Left ventricle myocardium superior (tissue), 1 donor: ENCODE results near the gene PHOSPHO1. TPM values are rescaled to one million over a fixed set of nuclear protein-coding genes. Genes with fewer than 3 reads are reported as not detected.

Experiments
- ATAC-seq: fragments of 200-7000 bp; cut with Tn5 transposase; one replicate; pipeline ENCODE4 v1.9.1; 2020; ENCODE audit warnings: mild to moderate bottlenecking, moderate library complexity
- DNase-seq: peaks from one replicate; pipeline ENCODE4 v3.0.0-alpha.2; 2020
- intact Hi-C: fragments of 100-400 bp; cut with micrococcal nuclease; formaldehyde crosslinking; loops from one replicate; pipeline ENCODE4 v1.11.0; 2022
- total RNA-seq: library from RNA; stranded (reverse); fragmentation: NEBNext Ultra II Directional; extraction: Animal tissue kit (Norgen Biotek cat#: 25700); gene quantifications from one replicate; pipeline ENCODE4 v1.2.1, GENCODE V29; 2021
- donor health status: DM: no; HTN: yes; CAD: no; lungs with severe emphysema.

Gene PHOSPHO1
- total RNA-seq, 1 donor from 2014 or later, result 0.64 TPM

DNA sequence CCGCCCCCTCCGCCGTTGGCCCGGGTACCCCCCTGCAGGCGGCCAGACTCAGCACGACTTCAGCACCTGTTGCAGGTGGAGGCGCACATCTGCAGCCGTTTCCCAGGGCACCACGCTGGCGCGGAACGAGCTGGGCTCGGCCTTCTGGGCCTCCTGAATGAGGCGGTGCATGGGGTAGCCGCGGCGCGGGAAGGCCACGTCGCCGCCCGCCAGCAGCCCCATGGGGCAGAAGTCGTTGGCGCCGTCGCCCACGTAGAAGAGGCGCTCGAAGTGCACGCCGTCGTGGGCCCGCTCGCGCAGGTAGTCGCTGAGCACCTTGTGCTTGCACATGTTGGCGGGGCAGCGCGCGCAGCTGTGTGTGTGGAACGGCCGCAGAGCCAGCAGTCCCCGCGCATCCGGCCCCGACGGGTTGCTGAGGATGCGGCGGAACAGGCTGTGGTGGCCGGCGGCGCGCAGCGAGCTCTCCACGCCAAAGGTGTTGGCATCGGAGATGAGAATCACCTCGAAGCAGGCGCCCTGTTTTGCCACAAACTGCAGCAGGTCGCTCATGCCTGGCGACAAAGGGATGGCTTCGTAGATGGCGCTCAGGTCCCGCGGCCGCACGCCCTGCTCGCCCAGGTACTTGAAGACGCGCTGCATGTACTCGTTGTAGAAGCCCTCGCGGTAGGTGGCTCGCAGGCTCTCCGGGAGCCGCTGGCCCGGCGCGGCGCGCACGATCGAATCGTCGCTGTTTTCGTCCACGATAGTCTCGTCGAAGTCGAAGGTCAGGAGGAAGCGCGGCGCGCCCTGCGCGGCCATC is 6.2 kb downstream of the PHOSPHO1 start:
- ATAC-seq, result peak; percentile 30
- intact Hi-C loops, result no loop called here
- peak; percentile 51 for DNase-seq

DNA sequence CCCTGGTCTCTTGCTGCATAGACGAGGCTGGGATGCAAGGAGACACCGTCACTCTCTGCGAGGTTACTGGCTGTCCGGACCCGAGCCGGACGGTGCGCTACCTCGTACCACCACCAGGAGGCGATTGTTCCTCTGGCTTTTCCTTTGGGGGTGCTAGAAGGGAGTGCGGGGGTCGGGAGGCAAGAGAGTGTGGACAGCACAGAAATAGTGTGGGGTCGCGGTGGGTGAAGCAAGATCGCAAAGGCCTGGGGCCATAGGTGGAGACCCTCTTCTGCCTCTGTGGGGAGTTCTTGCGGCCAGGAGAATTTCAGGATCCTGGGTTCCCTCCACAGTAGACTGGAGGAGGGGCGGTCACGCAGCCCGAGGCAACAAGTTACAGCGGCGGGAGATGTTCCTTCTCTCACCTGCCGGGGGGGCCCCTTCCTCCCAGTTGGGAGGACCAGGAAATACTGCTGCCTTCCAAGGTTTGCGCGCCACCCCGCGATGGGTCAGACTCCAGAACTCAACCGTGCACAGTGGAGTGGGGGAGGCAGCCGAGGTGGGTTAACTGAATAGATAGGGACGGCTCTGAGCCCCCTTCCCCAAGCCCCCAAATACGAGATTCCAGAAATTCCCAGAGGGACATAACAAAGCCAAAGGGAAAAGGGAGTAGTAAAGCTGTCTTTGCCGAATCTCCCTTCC is 6.9 kb downstream of the PHOSPHO1 start:
- intact Hi-C loops, result no loop called here
- peak; percentile 78 for DNase-seq
- peak; percentile 46 for ATAC-seq

DNA sequence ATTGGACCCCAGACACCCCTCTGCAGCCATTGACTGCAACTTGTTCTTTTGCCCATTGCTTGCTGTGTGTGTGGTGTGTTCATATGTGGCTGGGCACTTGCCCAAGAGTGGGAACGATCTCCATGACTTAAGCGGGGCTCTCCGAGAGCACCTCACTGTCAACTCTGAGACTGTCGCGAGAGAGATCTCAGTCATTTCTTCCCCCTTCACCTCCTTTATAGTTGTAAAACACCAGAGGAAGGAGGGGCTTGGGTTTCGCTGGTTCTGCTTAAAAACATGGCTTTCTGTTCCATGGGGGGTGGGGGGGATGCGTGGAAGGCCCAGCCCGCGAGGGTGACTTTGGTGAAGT is 7.4 kb downstream of the PHOSPHO1 start:
- intact Hi-C loops, result no loop called here

DNA sequence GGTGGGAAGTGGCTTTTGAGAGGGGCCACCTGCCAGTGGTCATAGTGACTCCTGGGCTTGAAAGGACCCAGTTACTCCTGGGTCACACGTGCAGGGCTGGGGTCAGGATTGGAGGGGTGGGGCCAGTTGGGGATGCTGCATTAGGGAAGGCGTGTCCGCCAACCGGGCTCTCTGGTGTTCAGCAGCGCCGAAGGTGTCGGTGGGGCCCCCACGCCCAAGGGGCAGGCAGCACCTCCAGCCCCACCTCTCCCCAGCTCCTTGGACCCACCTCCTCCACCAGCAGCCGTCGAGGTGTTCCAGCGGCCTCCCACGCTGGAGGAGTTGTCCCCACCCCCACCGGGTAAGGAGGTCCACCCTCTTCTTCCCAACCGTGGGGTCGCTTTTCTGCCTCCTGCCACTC is 10.6 kb downstream of the PHOSPHO1 start:
- intact Hi-C loops, result no loop called here
- DNase-seq (no peak), ATAC-seq (no peak)

More for the DNA sequence above, 7.4 kb downstream of the PHOSPHO1 start:
- no peak for ATAC-seq
- no peak for DNase-seq

DNA sequence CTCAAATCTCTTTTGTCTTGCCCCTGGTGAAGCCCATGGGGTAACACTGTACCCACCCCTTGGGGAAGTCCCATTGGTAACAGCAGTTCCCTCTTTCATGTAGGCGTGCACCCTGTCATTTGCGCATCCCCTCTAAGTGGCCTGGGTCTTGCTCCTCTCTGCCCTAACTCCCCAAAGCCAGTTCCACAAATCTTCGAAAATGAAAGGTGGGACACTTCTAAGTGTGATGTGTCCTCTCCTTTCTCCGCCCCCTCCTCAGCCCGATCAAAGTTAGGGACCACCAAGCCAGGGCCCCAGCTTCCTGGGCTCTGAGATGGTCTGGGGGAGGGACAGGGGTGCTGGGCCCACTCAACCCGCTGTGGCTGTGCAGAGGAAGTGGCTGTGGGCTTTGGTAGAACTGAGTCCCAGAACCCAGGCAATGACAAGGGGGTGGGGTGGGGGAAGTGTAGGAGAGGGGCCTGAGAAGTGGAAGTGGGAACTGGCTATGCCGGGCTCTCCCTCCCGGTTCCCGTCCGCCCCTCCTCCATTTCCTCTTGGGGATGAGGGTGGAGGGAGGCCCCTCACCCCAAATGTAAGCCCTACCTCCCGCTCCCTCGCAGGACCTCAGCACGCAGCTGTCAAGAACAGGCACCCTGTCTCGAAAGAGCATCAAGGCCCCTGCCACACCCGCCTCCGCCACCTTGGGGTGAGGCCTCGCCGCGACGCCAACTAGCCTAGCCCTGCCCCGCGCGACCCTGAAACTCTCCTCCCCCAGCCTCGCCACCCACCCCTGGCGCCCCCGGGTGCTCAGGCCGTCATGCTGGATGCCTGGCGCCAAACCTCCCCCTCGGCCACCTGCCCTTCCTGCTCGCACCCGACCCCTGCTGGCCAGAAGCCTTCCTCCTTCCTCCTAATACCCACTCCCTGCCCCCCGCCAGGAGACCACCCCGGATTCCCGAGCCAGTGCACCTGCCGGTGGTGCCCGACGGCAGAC is 11.4 kb downstream of the PHOSPHO1 start:
- ATAC-seq (peak; percentile 39), DNase-seq (peak; percentile 39)
- intact Hi-C loops, result no loop called here

DNA sequence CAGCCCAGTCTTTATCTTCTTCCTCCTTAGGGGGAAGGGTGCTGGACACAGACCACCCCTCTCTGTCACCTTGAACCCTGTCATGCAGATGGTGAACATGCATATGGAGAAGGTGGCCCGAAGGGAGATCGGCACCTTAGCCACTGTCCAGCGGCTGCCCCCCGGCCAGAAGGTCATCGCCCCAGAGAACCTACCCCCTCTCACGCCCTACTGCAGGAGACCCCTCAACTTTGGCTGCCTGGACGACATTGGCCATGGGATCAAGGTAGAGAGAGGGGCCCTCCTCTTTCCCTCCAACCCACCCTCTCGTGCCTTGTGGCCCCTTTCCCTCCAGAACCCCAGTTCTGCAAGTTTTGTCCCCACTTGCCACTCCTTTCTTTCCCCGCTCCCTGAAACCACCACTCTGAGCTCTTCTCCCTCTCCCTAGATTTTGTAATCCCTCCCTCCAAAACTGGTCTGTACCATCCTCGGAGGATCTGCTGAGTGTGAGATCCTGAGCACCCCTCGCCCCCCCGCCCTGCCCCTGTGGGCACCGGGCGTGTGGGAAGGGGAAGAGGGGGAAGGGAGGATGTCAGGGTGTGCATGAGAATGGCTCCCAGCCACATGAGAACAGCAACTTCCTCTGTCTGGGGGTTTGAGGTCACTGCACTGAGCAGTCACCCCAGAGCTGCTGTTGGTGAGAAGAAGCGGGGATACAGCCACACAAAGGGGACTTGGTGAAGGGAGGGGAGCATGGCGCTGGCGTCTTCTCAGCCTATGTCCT is 12.8 kb downstream of the PHOSPHO1 start:
- intact Hi-C loops, result no loop called here
- peak; percentile 73 for DNase-seq
- ATAC-seq, result peak; percentile 76

DNA sequence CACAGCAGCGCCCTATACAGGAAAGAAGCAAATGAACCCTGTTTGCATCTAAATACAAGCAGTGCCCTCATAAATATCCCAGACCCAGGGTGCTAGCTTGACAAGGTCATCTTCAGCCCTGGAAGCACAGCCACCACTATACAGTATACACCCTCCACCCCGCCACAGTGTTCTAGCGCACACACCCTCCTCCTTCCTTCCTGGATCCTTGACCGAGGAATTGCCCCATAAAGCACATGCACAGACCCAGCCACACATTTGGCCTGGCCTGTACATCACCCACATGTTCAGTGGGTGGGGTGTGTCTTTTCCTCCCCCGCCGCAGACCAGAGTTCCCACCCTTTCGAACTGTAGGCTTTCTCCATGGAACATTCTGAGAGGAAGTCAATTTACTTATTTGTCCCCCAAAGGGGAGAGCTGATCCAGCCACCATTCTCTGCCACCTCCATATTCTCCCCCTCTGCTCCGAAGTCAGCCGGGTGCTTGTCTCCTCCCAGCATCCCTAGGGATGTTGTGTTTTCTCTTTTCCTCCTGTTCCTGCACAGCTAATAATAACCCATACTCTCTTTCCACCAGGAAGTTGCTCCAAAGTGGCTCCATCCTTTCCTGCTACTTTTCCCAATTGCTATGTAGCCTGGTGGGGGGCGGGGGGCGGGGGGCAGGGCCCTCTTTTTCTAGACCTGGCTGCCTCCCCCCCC is 13.5 kb downstream of the PHOSPHO1 start:
- DNase-seq (peak; percentile 61), ATAC-seq (peak; percentile 84)
- intact Hi-C loops, result no loop called here

DNA sequence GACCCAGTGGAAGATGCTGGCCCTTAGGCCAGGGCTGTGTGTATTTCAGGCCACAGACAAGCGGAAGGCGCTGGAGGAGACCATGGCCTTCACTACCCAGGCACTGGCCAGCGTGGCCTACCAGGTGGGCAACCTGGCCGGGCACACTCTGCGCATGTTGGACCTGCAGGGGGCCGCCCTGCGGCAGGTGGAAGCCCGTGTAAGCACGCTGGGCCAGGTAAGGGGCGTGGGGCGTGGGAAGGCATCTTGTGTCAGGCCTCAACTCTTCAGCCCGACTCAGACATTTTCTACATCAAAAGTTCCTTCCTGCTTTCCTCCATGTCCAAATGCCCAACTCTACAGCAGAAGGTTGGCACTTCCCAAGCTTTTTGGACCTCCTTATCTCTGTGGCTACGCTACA is 14.1 kb downstream of the PHOSPHO1 start:
- intact Hi-C loops, result no loop called here
- ATAC-seq (no peak), DNase-seq (no peak)

DNA sequence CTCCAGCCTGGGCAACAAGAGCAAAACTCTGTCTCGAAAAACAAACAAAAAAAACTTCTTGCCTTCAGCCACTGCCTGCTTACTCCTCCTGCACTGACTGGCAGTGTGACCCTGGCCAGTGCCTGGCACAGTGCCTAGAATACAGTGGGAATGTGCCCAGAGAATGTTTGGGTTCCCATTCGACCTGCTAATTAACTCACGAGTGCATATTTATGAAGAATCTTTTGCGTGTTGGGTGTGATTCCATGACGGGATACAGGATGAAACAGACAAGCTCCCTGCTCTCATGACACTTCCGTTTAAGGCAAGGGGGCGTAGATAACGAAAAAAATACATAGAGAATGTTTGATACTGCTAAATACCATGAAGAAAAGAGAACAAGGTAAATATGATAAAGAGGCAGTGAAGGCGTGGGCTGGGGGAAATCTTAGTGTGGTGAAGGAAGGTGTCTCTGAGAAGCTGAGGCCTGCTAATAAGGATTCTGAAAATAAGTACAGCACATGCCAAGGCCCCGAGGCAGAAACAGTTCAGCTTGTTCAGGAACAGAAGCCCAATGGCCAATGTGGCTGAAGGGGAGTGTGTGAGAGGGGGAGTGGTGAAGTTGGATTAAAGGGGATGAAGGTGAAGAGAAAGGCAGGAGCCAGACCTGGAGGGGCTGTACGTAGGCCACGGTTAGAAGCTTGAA is 15.8 kb downstream of the PHOSPHO1 start:
- DNase-seq, result peak; percentile 55

DNA sequence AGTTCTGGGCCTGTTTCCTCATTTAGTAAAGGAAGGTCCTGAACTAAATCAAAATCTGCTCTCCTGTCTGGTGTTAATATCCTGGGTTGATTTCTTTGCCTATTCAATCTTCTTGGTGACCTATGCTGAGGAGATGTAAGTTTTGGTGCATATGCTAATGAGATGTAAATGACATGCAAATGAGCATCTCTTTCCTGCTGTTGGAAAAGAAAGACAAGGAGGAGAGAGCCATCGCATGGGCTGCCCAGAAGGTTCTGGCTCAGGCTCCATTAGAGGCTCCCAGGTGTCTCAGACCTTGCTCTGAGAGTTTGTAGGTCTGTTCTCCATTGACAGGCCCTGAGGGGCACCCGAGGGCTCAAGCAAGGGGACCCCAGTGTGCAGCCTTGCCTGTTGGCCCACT is 16.7 kb downstream of the PHOSPHO1 start:
- DNase-seq (no peak), ATAC-seq (no peak)
- intact Hi-C loops, result no loop called here

More for the DNA sequence above, 15.8 kb downstream of the PHOSPHO1 start:
- ATAC-seq, result no peak
- intact Hi-C loops, result no loop called here

DNA sequence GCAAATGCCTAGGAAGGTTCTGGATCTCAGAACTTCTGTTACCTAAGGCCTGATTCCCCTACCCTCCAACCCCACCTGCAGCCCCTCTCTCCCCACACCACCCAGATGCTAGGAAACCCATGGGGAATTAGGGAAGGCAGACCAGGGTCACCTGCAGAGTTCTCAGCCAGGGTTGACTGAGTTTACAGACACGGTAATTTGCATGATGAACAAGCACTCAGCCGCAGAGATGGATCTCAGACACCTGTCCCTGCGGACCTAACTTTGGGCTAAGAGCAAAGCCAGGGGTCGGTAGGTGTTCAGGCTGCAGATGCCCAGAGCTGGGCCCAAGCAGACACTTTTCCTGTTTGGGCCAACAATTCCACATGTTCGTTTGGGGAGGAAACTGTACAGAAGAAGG is 17.2 kb downstream of the PHOSPHO1 start:
- DNase-seq (no peak), ATAC-seq (no peak)
- intact Hi-C loops, result no loop called here

DNA sequence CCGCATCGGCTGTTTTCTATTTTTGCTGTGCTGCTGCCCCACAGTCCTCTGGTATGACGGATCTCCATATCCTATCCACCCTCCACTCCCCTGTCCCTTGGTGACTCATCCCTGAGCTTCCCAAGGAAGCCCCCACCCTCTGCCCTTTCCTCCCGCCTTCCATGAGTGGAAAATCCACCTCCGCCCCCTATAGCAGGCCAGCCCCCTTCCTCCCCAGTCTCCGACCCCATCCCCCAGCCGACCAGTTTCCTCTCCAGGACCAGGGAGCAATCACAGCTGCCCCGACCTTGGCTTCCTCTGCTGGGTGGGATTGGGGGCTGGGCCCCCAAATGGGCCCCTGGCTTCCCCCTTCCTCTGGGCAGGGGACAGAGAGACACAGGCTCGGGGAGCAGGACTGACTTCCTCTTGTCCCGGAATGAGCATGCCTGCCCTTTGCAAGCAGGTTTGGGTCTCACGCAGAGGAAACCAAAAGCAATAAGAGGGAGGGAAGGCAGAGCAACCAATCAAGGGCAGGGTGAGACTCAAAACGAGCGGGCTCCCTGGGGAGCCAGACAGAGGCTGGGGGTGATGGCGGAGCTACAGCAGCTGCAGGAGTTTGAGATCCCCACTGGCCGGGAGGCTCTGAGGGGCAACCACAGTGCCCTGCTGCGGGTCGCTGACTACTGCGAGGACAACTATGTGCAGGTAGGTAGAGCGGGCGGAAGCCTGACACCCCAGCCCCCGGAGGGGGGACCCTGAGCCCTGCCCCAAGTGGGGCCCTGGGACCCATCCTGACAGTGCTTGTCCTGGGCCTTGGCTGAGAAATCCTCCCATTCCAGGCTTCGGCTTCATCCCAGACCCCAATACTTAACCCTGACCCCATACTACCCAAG is 20.2 kb downstream of the PHOSPHO1 start, which contains the start of the genes ABI3 and GNGT2:
Gene ABI3, plus strand, starts transcription at position 550 of the 872 bp plus-strand sequence. Its CDS starts 18 bp downstream, at position 568.
Gene GNGT2, minus strand, starts transcription at position 417 of the 872 bp plus-strand sequence. CDS start 3,152 bp downstream, outside the sequence.
- ATAC-seq (peak; percentile 81), DNase-seq (peak; percentile 45)
- intact Hi-C loops, result no loop called here

DNA sequence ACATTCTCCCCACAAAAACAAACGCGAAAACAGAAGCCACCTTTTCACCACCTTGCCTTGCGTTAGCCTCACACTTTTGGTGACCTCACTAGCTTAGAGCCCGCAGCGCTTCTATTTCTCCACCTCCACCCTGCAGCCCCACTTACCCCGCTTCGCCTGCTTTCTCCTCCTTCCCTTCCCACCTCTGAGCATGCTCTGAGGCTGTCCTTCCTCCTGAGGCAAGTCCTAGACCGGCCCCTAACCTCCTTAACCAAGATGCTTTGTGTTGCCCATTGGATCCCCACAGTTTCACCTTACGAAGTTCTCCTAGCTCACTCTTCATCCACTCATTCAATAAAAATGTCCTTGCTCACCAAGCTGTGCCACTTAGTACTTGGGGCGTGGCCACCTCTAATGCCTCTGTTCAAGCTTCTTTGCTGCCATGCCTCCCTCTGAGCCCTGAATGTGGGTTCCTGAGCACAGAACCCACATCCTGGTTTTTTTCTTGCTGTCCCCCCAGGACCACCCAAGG is 21.5 kb downstream of the PHOSPHO1 start:
- ATAC-seq (no peak), DNase-seq (no peak)
- intact Hi-C loops, result no loop called here

DNA sequence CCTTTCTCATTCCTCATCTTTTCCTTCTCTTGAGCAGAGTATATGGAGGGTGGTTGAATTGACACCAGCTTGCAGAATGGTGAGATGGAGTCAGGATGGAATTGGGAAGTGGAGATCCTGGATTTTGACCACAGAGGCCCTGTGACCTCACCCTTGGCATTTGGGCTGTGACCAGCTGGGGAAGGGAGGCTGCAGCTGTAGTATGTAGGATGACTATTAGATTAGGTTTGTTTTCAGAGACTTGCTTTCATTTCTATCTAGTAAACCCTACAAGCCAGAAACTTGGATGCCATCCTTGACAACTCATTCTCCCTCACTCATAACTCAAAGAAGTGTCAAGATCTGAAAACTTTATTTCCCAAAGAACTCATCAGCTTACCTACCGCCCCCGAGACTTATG is 26.1 kb downstream of the PHOSPHO1 start:
- ATAC-seq (no peak), DNase-seq (no peak)
- intact Hi-C loops, result no loop called here

DNA sequence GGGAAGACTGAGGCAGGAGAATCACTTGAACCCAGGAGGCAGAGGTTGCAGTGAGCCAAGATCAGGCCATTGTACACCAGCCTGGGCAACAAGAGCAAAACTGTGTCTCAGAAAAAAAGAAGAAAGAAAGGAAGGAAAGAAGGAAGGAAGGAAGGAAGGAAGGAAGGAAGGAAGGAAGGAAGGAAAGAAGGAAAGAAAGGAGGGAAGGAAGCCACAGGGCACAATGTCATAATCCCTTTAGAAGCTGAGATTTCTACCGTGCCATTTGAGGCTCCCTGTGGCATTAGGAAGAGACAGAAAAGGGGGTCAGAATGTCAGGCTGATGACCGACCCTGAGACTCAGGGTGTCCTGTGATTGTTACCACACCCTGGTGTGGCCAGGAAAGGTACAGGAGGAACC is 26.8 kb downstream of the PHOSPHO1 start:
- no peak for ATAC-seq
- DNase-seq, result no peak
- intact Hi-C loops, result no loop called here

DNA sequence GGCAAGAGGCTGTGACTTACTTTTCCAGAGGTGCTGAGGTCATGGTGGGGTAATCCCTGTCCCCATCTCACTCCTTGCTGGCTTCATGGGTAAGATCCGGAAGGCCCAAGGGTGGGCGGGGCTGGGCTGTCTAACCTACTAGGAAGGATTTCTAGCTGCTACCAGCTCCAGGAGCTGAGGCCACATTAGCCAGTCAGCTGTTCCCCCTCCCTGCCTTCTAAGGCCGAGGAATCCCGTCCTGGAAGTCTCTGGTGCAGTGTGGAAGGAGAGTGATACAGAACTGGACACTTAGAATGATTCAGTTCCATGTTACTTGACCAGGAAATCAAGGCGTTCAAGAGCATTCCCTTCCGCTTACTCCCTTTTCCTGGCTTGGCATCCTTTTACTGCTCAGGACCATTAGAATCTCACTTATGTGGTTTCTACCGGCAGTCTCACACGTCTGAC is 29.1 kb downstream of the PHOSPHO1 start:
- no peak for DNase-seq
- intact Hi-C loops, result no loop called here
- peak; percentile 45 for ATAC-seq
